Thyroid gland (tissue), 4 donors: ENCODE measurements around the gene IGFBPL1. TPM values are rescaled to one million over a fixed set of nuclear protein-coding genes. Genes with fewer than 3 reads are reported as not detected.
A peak's percentile ranks its signal among the peaks of the same experiment; 100 is the strongest.

Experiments used
- DNase-seq, 2 donors: peaks; one replicate each; pipeline ENCODE4 v3.0.0-alpha.2; 2019
- H3K27ac ChIP-seq, 3 donors: fragments of 200-600 bp; sonication (generic); 1 replicate in 2 of 3; 2 replicates in 1 of 3; pipeline ENCODE4 v1.5.1; 2016 to 2019; ENCODE audit warnings: mild to moderate bottlenecking in 1 of 3, moderate library complexity in 1 of 3
- H3K27me3 ChIP-seq: fragments of 200-600 bp; sonication (generic); one replicate; pipeline ENCODE4 v1.5.1; 2019
- H3K36me3 ChIP-seq, 2 donors: fragments of 200-600 bp; sonication (generic); one replicate each; pipeline ENCODE4 v1.5.1; 2016 to 2019
- H3K4me1 ChIP-seq, 2 donors: fragments of 200-600 bp; sonication (generic); one replicate each; pipeline ENCODE4 v1.5.1; 2017 to 2019
- H3K4me3 ChIP-seq, 3 donors: fragments of 200-600 bp; sonication (generic); replicated peaks in 1 of 3; 1 replicate in 2 of 3; 2 replicates in 1 of 3; pipeline ENCODE4 v1.5.1; 2016; ENCODE audit warnings: mild to moderate bottlenecking in 1 of 3
- H3K9me3 ChIP-seq: fragments of 200-600 bp; sonication (generic); one replicate; pipeline ENCODE4 v1.5.1; 2017
- CTCF ChIP-seq, 6 experiments: fragments of 200-600 bp in 3 of 6; fragments of 450-650 bp in 3 of 6; sonication (generic) in 3 of 6; IDR thresholded peaks; one replicate each; pipeline ENCODE4 v1.5.1; 2016 to 2019; ENCODE audit warnings: antibody characterized with exemption in 6 of 6, mild to moderate bottlenecking in 2 of 6, inconsistent platforms in 1 of 6, moderate library complexity in 1 of 6
- POLR2A ChIP-seq, 2 donors: fragments of 450-650 bp; IDR thresholded peaks; one replicate each; pipeline ENCODE4 v1.6.1; 2017; ENCODE audit warnings: antibody characterized with exemption in 2 of 2, mild to moderate bottlenecking in 2 of 2, moderate library complexity in 1 of 2
- WGBS, 2 donors: methylation state at CpG; one replicate each; pipeline ENCODE4 v1.1.5; 2017; 5-methylcytosine and 5-hydroxymethylcytosine counted together
- intact Hi-C: fragments of 100-400 bp; cut with DNase I; formaldehyde crosslinking; loops from one replicate; pipeline ENCODE4 v1.15.1; 2023
- total RNA-seq, 4 donors: library from RNA; depleted of rRNA; stranded (reverse); fragments of >200 nt; gene quantifications; one replicate each; pipeline ENCODE4 v1.2.3, GENCODE V29; 2016

The IGFBPL1 gene
- total RNA-seq, 4 donors from 2014 or later, result 20.3 to 116 (median 29.1) TPM

GRCh38 chr9:38432922-38433510 lies 8.8 kb upstream of the IGFBPL1 start:
- intact Hi-C loops, result loop anchor here (5.0 kb wide), 1 partner anchor 61 kb away; no protein-coding TSS in a partner anchor
- WGBS, 2 donors, result 22 to 27% methylated on average over 3 of the region's 3 CpGs
- Histone ChIP-seq H3K4me3 (no peak overlapping the region), H3K27me3 (no peaks in the 10 kb centered on the region), H3K27ac (no peak overlapping the region), H3K36me3 (no peaks in the 10 kb centered on the region), H3K4me1 (peaks cover 12 to 17% of the 10 kb centered on the region in 2 donors), H3K9me3 (no peaks in the 10 kb centered on the region)
- TF ChIP-seq CTCF (IDR thresholded peaks at IDR 0.05) (peak; percentile 39 to 76 (median 62)), POLR2A (IDR thresholded peaks at IDR 0.05) (no peak)
- peak in 1 of 2 donors; percentile 23 for DNase-seq

- Histone ChIP-seq H3K4me1 (peaks cover 7 to 9% of the 10 kb centered on the region in 2 donors), H3K4me3 (no peak overlapping the region), H3K27me3 (no peaks in the 10 kb centered on the region), H3K36me3 (no peaks in the 10 kb centered on the region), H3K27ac (no peak overlapping the region), H3K9me3 (no peaks in the 10 kb centered on the region)
- intact Hi-C loops, result loop anchor here (5.0 kb wide), 1 partner anchor 59 kb away; no protein-coding TSS in a partner anchor
- WGBS, 2 donors, result 74 to 92% methylated on average over 4 of the region's 4 CpGs
- no peak for DNase-seq
- TF ChIP-seq POLR2A (IDR thresholded peaks at IDR 0.05) (no peak), CTCF (IDR thresholded peaks at IDR 0.05) (no peak)
Measured at GRCh38 chr9:38431116-38431515, 6.9 kb upstream of the IGFBPL1 start.

DNA sequence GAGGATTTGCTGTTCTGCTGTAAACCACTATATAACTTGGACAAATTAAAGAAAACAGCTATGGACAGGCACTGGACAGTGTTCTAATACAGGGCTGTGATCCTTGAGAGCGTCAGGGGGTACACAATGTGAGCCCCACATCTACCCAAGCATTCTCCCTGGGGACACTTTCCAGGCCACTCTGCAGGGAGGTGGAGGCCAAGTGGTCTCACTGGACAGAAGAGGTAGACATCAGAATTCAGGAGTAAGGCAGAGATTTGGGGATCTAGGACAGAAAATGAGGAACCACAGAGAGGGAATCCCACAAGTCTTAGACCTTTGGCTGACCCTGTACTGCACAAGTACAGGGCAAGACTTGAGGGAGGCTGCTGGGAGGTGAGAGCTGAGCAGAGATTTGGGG lies 3.8 kb upstream of the IGFBPL1 start:
- Histone ChIP-seq H3K9me3 (no peaks in the 10 kb centered on the region), H3K27ac (no peak overlapping the region), H3K36me3 (no peaks in the 10 kb centered on the region), H3K4me3 (no peak overlapping the region), H3K27me3 (no peaks in the 10 kb centered on the region), H3K4me1 (peaks cover 15 to 19% of the 10 kb centered on the region in 2 donors)
- intact Hi-C loops, result no loop called here
- TF ChIP-seq POLR2A (IDR thresholded peaks at IDR 0.05) (no peak), CTCF (IDR thresholded peaks at IDR 0.05) (no peak)
- WGBS, 2 donors, result 76 to 83% methylated on average over 1 of the region's 1 CpG
- DNase-seq, result no peak

- no peak for DNase-seq
- Histone ChIP-seq H3K36me3 (no peaks in the 10 kb centered on the region), H3K4me3 (peak overlapping the region in 1 of 3 donors; percentile 34), H3K4me1 (peaks cover 25 to 35% of the 10 kb centered on the region in 2 donors), H3K9me3 (no peaks in the 10 kb centered on the region), H3K27me3 (no peaks in the 10 kb centered on the region), H3K27ac (no peak overlapping the region)
- WGBS, 2 donors, result 80 to 81% methylated on average over 4 of the region's 4 CpGs
- intact Hi-C loops, result no loop called here
- TF ChIP-seq CTCF (IDR thresholded peaks at IDR 0.05) (no peak), POLR2A (IDR thresholded peaks at IDR 0.05) (no peak)
Measured at GRCh38 chr9:38424918-38425317, 664 bp upstream of the IGFBPL1 start.

DNA sequence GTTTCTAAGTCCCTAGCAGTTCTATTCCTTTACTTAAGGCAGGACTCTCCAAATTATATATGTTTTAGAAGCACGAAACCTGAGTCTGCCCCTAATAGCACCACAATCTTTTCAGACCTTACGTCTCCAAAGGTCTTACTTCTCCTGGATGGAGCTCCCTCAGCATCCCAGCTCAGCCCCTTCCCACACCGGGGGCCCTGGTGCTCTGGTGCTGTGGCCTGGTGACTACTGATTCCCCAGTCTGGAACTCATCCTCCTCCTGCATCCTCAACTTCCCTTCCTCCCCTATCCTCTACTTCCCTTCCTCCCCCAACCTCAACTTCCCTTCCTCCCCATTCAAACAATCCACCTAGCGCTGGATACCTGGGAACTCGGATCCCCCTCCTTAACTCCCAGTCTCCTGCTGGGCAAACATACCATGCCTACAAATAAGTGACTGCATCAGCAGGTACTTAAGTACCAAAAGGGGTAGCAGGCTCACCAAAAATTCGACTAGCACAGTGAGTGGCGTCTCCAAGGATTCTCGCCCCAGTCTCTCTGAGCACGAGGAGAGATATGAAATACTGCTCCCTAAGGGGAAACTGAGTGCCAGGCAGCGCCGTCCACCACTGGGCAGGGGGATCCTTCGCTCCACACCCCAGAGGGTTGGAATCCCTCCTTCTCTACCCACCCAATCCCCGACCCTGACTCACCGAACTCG lies 831 bp downstream of the IGFBPL1 start:
- intact Hi-C loops, result no loop called here
- Histone ChIP-seq H3K27me3 (no peaks in the 10 kb centered on the region), H3K27ac (peak overlapping the region; percentile 47 to 74 (median 60)), H3K4me1 (peaks cover 35 to 50% of the 10 kb centered on the region in 2 donors), H3K36me3 (no peaks in the 10 kb centered on the region), H3K4me3 (peak overlapping the region in 1 of 3 donors; percentile 34), H3K9me3 (no peaks in the 10 kb centered on the region)
- whole genome bisulfite sequencing, 2 donors, result 24 to 31% methylated on average over 12 to 14 of the region's 15 CpGs
- no peak for TF ChIP-seq POLR2A (IDR thresholded peaks at IDR 0.05)
- no peak for TF ChIP-seq CTCF (IDR thresholded peaks at IDR 0.05)
- no peak for DNase-seq
